GM18951 (cell line): Measurements from ENCODE around the gene PRUNE2.

Experiments
- POLR2A ChIP-seq: IDR thresholded peaks from 4 replicates; pipeline ENCODE4 v1.6.1; 2011; ENCODE audit warnings: mild to moderate bottlenecking; ENCODE audit not compliant: insufficient read length, insufficient read depth; ENCODE audit errors: extremely low read depth
- in situ Hi-C: fragments of 300-500 bp; cut with MboI; formaldehyde crosslinking; loops from one replicate; pipeline ENCODE4 v1.12.0; 2022; ENCODE audit warnings: low sequenced_read_pairs, mixed read lengths, inconsistent platforms; ENCODE audit not compliant: unreplicated experiment

The PRUNE2 gene

DNA sequence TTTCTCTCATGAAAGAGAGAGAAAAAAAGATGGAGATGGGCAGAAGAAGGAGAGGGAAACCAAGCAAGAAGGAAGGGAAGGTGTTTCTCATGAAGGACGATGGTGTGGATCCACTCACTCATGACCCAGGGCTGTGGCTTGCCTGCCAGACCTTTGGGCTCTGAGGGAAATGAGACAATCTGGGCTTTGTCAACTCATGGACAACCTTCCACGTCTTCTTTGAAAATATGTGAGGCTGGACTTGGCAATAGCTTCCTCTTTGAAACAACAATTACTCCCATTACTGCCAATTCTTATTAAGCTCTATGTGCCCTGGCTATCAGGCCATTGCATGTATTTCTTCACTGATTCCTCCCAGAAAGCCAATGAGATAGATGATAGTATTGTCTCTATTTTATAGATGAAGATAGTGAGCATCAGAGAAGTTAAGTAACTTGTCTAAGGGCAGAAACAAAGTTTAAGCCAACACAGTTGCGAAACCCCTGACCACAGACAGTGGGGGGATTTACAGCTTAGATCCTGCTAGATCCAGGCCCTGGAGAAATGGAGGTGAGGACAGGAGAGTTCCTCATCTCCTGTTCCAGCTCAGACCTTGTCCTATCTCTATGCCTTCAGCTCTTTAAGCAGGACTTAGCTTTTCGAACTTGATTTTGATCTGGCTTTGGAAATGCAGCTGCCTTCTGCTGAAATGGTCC lies 314.5 kb downstream of the PRUNE2 start:
- in situ Hi-C loops, result no loop called here

DNA sequence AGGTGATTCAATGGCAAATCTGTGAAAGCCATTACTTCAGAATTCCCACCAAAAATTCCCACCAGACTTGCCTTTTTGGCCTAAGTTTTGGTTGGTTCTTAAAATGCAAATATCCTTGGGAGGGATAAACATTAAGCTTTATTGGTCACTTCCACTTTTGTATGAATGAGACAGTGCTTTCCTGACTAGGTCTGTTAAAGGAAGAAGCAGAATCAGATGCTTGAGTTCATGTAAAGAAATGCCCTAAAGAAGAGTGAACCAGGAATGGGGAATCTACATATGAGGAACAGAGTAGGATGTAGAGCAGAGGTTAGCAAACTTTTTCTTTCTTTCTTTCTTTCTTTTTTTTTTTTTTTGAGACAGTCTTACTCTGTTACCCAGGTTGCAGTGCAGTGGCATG lies 317.6 kb downstream of the PRUNE2 start:
- no peak for TF ChIP-seq POLR2A
- in situ Hi-C loops, result no loop called here

More for the DNA sequence above, 314.5 kb downstream of the PRUNE2 start:
- TF ChIP-seq POLR2A, result no peak

- in situ Hi-C loops, result no loop called here
- TF ChIP-seq POLR2A, result no peak
These were observed 319.3 kb downstream of the PRUNE2 start for GRCh38 chr9:76586390-76587314.

GRCh38 chr9:76585487-76586389 lies 320.2 kb downstream of the PRUNE2 start:
- in situ Hi-C loops, result no loop called here
- TF ChIP-seq POLR2A, result no peak

GRCh38 chr9:76583256-76583655 lies 322.7 kb downstream of the PRUNE2 start:
- TF ChIP-seq POLR2A, result no peak
- in situ Hi-C loops, result no loop called here

GRCh38 chr9:76581731-76582130 lies 324.2 kb downstream of the PRUNE2 start:
- in situ Hi-C loops, result no loop called here
- TF ChIP-seq POLR2A, result no peak

- no peak for TF ChIP-seq POLR2A
- in situ Hi-C loops, result no loop called here
These were observed 325.1 kb downstream of the PRUNE2 start for GRCh38 chr9:76580820-76581219.

DNA sequence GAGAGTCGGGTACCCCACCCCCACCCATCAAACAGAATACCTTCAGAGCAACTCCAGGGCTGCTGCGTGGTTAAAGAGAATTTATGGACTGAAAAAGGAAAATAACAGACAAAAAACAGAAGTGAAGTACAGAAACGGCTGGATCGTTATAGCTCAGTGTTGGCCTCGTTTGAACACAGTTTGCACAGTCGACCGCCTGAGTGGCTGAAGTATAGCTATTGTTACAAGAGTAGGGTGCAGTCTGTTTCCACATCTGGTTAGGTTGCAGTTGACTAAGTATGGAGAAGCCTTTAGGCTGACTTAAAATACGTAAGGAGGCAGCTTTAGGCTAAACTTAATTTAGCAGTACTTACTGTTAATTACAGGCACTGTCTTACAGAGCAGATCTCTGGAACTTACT lies 325.7 kb downstream of the PRUNE2 start:
- TF ChIP-seq POLR2A, result no peak
- in situ Hi-C loops, result no loop called here

GRCh38 chr9:76576344-76576743 lies 329.6 kb downstream of the PRUNE2 start:
- in situ Hi-C loops, result no loop called here
- no peak for TF ChIP-seq POLR2A

DNA sequence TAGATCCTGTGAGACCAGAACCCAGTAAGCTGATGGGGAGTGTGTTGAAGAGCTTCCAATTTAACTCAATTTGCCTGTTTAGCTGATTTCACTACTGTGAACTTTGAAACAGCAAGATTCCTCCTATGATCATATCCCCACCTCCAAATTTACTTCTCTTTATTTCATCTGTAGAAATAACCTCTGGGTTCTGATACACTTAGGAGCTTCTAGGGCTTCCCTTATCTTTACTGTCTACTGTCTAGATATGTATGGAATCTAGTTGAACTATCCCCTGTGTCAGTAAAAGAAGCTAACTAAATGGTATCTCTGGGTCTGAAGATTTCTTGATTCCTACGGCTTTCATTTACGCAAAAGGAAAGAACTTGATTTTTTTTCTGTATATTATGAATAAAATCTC lies 330.2 kb downstream of the PRUNE2 start:
- in situ Hi-C loops, result no loop called here
- no peak for TF ChIP-seq POLR2A

DNA sequence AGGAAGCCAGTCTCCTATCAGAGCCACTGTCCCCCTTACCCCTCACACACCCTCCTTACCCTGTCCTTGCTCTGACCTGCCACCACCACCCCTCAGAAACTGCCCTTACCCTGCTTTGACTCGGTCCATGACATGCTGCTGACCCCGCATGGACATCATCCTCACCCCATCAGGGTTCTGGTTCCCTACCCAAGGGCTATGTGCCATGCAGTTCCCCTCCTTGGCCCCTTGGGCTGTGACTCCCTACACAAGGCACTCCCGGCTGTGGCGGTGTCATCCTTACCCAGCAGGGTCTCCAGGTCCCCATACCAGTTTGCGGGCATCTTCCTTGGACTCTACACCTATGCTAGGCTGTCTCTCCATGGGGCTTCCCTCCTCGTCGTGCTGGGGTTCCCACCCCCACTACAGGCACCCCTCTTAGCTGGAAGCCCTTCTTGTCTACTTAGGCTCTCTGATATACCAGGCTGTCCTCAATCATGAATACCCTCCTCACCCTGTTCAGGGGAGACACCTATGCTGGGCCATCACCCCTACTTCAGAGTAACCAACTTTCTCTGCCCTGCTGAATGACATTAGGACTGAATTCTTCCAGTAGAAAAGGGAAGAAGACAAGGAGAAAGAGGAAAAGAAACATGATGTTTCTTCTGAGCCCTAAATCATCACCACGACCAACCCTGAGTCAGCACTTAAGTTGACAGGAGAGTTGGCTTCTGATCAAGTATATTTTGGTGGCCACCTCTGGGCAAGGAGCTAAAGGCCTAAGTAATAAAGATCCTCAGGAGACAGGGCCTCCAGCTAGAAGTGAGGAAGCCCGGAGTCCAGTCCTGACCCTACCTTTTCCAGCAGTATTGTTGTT lies 331.8 kb downstream of the PRUNE2 start:
- no peak for TF ChIP-seq POLR2A
- in situ Hi-C loops, result no loop called here

DNA sequence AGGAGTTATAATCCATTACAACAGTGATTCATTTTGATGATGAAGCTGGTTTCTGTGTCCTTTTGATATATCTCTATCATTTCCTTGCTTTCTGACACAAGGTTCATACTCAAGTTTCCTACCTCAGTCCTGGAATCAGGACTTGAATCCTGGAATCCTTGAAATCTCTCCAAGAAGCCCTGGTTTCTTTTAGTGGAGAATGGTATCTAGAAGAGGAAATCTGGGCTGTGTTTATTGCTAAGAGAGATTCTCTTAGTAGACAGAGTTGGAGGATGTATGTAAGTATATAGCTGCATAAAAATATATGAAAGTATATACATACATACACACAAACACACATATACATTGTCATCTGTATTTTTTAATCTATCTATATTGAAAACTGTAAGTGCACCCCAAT lies 332.5 kb downstream of the PRUNE2 start:
- in situ Hi-C loops, result no loop called here
- TF ChIP-seq POLR2A, result no peak
